Measurements from ENCODE around the gene MYO5B.
"Not testable (repeated sequence)": the region's sequence is repeated elsewhere in the genome, so short reads cannot be mapped to it uniquely, and the experiment has no call there.

The MYO5B gene

DNA sequence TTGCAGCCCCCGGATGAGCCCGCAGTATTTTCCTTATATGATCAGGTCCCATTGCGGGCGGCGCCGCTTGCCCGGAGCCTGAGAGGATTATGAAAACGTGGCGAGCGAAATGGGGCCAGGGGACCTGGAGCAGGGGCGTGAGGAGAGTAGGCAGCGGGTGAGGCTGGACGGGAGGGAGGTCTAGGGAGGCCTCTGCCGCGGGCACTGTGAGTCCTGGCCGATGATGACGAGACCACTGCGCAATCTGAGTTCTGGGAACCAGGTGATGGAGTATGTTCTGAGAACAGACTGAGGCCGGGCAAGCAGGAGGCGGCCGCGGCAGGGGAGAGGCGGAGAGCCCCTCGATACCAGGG, 380.8 kb downstream of the MYO5B start:
- peak in 3 of 6 experiments; percentile 27 to 59 (median 40) for DNase-seq

DNA sequence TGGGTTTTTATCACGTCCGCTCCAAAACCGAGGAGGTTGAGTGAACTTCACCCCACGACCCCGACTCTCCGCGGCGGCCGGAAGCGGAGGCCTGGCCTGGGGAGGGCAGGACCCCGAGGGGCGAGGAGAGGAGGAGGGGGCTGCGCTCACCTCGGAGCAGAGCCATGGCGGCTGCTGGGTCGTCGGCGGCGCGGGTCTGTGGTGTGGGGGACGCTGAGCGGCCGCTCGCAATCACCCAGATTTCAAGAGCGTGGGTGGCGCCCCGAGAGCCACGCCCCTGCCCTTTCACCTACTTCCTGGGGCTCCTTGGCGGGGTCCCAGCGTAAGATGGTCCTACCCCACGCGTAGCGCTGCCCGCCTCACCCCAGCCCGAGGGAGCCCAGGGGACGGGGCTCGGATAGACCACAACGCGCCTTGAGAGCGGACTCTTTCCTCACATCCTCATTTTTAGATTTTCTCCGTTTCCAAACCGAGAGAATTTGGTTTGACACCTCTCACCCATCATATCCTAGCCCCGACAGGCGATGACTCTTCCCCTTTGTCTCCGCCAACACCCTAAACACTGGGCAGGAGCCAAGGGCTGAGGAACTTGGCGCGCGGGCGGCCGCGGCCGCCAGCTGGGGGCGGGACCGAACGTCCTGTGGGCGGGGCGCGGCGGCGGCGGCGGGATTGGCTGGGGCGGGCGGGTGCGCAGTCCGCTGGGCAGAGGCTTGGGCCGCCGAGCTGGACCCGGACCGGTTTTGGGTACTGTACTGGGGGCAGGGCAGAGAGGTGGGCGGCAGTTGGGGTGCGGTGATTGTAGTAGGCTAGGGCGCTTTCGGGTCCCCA, 381.4 kb downstream of the MYO5B start, which contains the start of gene ACAA2:
TSS of gene ACAA2 (minus strand) at position 215 of the 828 bp plus-strand sequence. CDS start at position 166, 49 bp downstream.
- DNase-seq: peak; percentile 51 to 72 (median 66)

DNA sequence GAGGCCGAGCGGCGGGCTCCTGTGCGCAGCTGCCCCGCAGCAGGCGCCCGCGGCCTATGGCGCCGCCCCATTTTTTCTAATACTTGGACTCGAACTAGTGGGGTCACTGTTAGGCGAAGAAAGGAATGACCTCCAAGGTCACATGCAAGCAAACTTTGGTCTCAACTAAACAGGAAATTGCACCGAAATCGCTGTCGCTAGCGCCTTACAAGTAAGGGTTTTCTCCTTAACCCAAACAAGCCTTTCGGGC, 382.0 kb downstream of the MYO5B start:
- no peak for DNase-seq

- peak in 1 of 6 experiments; percentile 24 for DNase-seq
Observed at GRCh38 chr18:49812286-49813068, 382.5 kb downstream of the MYO5B start.

DNA sequence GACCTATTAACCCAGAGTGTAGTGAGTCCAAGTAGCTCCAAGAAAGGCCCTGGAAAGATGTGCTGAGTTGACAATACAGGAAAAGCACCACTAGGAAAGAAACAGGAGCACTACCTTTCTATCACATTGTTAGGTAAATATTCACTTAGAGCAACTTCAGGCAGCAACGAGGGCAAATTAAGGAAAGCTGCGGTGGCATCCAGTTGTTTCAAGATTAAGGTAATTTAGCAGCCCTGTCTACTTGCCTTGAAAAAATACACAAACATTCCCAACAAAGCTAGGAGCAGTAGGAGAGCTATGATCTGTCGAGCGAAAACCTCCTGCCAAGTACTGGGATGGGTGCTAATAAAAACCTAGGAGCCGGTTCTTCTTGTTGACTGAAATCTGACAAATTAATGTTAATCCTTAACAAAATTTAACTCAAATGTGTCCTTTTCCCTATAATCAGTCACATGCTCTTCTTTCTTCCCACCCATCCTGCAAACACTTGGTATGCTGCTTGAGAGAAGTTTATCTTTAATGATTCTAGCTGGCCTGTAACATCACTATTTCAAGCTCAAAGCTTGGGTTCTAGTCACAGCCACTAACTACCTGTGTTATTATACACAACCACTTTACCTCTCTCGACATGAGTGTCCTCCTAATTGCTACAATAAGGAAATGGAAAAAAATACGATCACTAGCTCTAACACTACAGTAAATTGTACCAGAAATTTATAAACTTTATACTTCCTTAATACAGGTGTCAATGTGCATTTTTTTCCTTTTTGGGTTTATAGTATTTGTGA, 383.6 kb downstream of the MYO5B start:
- no peak for DNase-seq

- DNase-seq: not testable (repeated sequence)
Observed at GRCh38 chr18:49808553-49809191, 386.3 kb downstream of the MYO5B start.

DNA sequence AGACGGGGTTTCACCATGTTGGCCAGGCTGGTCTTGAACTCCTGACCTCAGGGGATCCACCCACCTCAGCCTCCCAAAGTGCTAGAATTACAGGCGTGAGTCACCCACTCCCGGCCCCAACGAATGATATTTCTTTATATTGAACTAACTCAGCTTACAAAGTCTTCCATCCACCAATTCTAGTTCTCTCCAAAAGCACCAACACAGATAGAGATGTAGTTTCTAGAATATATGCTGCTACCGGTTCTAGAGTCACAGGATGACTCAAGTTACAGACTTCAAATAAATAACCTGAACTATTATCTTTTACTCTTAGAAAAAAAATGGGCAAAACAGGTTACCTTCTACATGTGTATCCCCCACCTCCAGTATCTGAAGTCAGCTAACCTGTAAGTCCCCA, 390.9 kb downstream of the MYO5B start:
- no peak for DNase-seq

DNA sequence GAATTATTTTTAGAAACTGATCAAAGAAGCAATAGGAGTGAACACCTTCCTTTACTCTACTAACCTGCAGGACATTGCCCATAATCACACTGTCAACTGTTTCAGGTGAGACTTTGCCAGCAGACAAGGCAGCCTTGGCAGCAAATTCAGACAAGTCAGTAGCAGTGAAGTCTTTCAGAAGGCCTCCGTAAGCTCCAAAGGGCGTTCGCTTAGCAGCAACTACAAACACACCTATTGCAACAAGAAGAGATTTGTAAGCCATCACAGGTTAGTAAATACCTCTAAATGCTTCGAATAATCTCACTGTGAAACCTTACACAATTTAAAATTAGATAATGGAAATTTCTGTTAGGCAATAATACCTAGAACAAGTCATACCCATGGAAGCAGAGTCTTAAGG, 392.3 kb downstream of the MYO5B start:
- no peak for DNase-seq

DNA sequence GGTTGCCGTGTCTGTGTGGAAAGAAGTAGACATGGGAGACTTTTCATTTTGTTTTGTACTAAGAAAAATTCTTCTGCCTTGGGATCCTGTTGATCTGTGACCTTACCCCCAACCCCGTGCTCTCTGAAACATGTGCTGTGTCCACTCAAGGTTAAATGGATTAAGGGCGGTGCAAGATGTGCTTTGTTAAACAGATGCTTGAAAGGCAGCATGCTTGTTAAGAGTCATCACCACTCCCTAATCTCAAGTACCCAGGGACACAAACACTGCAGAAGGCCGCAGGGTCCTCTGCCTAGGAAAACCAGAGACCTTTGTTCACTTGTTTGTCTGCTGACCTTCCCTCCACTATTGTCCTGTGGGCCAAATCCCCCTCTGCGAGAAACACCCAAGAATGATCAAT, 394.5 kb downstream of the MYO5B start:
- DNase-seq: not testable (repeated sequence)

- not testable (repeated sequence) for DNase-seq
Observed at GRCh38 chr18:49799806-49800205, 395.1 kb downstream of the MYO5B start.

DNA sequence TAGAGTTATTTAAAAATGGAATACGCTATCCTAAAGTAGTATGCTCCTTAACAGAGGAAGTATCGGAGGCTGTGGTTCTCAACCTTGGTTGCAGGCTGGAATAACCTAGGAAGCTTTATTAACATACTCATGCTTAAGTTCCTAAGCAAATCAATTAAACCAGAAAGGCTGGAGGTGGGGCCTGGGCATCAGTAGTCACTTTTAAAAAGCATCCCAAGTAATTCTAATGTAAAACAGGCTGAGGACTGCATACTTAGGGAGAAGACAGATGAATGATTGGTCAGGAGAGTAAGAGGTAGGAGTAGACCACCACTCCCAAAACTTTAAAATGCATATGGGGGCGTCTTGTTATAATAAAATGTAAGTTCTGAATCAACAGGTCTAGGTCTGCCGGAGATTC, 396.9 kb downstream of the MYO5B start:
- no peak for DNase-seq

DNA sequence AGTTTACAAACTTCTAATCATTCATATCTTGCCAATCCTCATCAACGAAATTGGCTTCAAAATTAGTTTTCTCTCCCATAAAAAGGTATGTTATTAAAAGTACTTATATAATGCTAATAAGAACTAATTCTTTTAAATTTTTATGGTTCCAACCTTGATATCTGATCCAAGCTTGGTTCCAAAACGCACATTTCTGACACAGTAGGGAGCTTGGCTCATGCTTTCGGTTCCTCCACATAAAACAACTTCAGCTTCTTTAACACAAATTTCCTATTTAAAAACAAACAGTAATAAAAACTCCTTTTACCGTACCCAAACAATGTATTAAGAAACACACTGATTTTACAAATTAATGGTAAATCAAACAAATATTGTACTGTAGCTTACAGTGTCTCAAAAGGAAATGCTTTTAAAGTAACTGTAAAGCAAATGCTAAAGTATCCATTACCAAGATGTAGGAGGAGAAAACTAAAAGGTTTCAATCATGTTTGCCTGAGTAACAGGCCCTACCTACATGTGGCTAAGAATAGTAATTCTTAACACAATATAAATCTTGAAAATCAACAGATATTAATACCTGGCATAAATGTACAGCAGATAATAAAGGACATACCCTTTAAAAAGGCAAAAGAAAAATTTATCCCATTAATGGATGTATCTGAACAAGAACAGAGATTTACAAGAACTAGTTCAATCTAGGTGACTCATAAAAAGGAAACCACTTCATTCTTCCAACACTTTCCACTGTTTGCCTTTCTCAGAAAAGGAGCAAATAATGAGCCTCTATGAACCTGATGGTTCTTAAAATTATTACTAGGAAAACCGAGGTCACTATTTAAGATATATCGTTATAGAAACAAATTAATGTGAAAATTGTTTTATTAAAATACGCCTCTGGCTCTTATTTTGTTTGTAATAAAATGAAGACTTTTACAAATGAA, 399.1 kb downstream of the MYO5B start:
- no peak for DNase-seq

DNA sequence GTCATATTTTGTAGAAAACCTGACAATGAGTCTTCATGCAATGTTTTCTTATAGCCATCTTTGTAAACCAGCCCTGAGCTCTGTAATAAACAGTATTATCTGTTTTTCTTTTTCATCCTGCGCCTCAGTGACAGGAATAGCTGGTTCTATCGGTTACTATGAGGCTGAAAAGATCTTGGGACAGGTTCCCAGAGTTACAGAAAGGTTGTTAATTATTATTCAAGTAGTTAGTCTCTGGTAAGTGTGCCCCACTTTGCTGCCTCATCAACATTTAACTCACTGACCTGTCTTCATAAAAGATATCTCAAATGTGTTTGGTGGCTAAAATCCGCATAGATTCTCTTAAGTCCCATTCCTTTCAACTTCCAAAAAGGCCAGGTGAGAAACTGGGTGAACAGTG, 400.2 kb downstream of the MYO5B start:
- DNase-seq: no peak

GRCh38 chr18:49789560-49790134, 405.3 kb downstream of the MYO5B start:
- not testable (repeated sequence) for DNase-seq

DNA sequence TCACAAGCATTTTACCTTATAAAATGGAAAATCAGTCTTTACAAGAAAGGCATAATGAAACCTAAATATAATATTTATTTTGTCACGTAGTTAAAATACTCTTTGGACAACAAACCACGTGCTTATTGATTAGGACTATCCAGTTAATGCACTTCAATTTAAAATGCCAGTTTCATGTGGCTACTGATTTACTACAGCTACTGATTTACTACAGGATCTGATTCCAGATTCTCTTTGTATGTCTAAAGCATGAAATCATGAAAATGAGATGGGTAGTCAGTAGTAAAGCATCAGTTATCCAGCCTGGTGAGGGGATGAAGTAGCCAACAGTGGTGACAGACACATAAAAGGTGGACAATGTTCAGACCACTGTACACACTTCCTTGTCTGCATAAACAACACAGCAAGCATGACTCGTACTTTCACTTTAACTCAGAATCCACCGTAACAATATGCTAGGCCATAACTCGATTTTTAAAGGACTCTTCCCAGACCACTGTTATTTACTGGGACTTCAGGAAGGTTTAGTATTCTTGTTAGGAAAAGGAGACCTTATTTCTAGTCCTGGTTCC, 406.5 kb downstream of the MYO5B start:
- no peak for DNase-seq

GRCh38 chr18:49786019-49786720, 408.8 kb downstream of the MYO5B start:
- peak in 1 of 6 experiments; percentile 5 for DNase-seq

DNA sequence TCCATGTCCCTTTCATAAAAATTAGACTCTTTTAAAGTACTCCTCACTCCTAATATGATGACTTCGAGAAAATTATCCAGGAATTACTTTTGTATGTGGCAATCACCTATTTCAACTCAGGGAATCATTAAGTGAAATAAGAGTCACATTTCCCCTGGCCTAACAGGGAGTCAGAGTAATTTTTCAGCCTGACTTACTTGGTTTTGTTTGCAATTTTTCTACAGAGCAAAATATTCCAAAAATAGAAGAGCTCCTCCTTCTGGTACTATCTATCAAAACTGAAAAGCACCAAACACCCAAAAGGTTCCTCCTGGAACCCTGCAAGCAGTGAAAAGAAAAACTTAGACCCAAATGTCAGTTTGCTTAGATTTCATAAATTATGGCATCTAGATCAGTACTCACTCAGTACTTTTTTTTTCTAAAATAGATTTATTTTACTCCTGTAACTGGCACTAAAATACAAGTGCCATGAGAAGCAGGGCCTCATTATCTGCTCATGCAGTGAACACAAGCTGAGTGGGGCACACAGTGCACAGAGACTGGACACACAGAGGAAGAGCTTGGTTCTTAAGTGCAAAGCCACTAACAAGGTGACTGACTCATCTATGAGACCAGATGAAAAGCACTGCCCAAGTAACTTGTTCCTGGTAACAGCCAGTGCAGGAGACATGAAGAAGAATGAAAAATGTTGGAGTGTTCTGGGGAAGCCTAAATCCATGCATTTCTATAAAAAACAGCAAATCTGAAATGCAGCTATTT, 410.3 kb downstream of the MYO5B start:
- no peak for DNase-seq

DNA sequence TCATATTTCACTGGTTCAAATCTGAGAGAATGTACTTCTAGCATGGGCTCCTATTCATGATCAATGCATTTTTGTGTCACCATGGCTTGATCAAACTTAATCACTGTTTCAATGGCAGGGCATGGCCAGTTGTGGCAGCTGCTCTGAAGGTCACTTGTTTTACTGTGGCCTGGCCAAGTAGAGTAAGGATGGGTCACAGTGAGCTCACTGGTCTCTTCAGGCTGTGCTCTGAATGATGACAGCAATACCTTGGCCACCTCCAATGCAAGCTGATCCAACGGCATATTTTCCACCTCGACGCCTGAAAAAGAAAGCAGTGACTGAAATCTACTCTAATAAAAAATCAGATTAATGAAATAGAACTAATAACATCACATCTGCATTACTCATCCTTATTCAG, 411.3 kb downstream of the MYO5B start:
- not testable (repeated sequence) for DNase-seq

DNA sequence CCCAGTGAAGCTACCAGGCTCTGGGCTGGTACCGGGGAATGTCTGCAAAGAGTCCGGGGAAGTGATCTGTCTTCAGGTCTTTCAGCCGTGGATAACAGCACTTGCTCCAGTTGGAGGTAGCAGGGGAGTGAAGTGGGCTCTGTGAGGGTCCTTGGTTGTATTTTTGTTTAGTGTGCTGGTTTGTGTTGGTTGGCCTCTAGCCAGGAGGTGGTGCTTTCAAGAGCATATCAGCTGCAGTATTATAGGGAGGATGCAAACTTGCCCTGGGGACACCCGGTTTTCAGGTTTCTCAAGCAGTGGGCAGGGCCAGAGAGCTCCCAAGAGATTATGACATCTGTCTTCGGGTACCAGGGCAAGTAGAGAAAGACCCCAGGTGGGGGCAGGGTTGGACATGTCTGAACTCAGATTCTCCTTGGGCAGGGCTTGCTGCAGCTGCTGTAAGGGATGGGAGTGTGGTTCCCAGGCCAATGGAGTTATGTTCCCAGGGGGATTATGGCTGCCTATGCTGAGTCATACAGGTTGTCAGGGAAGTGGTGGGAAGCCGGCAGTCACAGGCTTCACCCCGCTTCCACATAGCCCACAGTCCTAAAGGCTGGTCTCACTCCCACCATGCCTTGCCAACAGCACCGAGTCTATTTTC, 416.0 kb downstream of the MYO5B start:
- DNase-seq: no peak

Data from stimulated activated naive CD4-positive, alpha-beta T cell (primary cell).